HG03457 (cell line): ENCODE results near the gene SERTAD1.
"Not testable (repeated sequence)": the region's sequence is repeated elsewhere in the genome, so short reads cannot be mapped to it uniquely, and the experiment has no call there.

Source experiments
- ATAC-seq: cut with Tn5 transposase; IDR thresholded peaks from one replicate; pipeline ENCODE4 v1.9.1; 2021; ENCODE audit warnings: moderate number of reproducible peaks; ENCODE audit not compliant: unreplicated experiment

The SERTAD1 gene, protein sequence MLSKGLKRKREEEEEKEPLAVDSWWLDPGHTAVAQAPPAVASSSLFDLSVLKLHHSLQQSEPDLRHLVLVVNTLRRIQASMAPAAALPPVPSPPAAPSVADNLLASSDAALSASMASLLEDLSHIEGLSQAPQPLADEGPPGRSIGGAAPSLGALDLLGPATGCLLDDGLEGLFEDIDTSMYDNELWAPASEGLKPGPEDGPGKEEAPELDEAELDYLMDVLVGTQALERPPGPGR

DNA sequence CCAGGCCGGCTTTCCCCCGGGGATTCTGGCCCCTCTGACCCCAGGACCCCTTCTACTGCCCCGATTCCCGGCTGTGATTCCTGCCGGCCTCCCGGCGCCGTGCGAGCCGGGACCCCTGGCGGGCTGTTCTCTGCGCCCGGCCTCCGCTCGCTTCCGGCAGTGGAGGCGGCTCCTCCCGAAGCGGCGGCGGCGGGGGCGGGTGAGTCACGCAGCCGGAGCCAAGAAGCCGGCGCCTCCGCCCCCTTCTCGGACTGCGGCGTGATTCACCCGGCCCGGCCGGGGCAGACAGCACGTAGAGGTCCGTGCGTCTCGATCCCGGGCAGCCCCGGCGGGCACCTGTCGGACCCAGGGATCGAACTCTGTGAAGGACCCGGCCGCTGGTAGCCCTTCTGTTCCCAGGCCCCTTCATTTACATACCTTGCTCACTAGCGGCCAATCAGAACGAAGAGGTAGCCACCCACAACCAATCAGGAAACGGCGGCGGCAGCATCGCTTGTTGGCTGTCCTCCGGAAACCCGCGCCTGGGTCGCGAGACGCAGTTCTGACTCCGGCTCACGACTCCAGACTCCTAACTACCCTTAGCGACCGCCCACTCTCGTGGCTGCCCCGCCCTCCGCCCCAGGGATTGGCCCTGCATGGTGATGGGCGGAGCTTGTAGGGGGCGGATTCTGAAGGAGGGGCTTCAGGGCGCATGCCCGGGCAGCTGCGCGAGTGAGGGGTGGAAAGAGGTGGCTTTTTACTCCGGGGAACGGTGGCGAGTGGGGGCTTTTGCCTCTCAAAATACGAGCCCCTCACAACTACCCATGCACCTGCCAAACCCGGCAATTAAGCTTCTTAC, at the start of gene SERTAD1:
Gene SERTAD1 (minus strand): TSS at position 543 of the 838 bp plus-strand sequence. CDS start 2,446 bp downstream, outside the sequence.
- ATAC-seq: peak; percentile 65

DNA sequence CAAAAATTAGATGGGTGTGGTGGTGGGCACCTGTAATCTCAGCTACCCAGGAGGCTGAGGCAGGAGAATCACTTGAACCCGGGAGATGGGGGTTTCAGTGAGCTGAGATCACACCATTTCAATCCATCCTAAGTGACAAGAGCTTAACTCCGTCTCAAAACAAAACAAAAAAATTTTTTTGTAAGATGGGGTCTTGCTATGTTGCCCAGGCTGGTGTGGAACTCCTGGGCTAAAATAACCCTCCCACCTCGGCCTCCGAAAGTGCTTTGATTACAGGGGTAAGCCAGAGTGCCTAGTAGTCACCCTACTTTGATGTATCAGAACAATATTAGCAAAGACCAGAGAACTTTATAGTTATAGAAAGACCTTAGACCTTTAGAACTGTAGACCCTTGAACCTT, 48.9 kb upstream of the SERTAD1 start:
- ATAC-seq: no peak

DNA sequence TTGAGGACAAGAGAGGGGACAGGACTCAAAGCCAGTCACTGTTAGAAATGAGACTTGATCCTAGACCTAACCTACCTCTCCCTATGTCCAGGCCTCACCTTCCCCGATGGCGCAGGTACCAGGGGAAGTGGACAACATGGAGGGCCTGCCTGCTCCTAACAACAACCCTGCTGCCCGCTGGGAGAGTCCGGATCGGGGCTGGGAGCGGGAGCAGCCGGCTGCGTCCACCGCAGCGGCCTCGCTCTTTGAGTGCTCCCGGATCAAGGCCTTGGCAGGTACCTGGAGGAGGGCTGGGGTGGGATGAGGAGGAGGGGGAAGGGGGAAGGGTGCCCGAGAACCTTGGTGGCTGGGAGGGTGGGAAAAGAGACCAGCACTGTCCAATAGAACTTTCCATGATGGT, 46.7 kb upstream of the SERTAD1 start:
- ATAC-seq: no peak

DNA sequence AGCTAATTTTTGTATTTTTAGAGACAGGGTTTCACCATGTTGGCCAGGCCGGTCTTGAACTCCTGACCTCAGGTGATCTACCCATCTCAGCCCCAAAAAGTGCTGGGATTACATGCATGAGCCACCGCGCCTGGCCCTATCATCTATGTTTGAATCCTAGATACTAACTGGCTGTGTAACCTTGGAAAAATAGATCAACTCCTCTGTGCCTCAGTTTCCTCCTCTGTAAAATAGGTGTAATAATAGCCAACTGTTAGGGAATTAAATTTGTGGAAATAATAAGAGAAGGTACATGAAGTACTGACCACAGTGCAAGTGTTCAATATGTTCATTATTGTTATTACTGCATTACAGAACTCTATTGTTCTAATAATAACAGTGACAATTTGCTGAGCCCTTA, 45.3 kb upstream of the SERTAD1 start:
- no peak for ATAC-seq

DNA sequence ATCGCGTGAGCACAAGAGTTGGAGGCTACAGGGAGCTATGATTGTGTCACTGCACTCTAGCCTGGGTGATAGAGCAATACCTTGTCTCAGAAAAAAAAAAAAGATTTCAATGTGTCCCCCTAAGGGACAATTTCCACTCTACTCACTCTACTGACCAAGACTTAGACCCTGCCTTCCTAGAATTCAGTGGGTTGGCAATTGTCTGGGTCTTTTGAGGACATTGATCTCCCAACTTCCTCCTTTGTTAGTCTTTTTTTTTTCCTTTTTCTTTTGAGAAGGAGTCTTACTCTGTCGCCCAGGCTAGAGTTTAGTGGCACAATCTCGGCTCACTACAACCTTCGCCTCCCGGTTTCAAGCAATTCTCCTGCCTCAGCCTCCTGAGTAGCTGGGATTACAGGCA, 43.2 kb upstream of the SERTAD1 start:
- ATAC-seq: no peak

DNA sequence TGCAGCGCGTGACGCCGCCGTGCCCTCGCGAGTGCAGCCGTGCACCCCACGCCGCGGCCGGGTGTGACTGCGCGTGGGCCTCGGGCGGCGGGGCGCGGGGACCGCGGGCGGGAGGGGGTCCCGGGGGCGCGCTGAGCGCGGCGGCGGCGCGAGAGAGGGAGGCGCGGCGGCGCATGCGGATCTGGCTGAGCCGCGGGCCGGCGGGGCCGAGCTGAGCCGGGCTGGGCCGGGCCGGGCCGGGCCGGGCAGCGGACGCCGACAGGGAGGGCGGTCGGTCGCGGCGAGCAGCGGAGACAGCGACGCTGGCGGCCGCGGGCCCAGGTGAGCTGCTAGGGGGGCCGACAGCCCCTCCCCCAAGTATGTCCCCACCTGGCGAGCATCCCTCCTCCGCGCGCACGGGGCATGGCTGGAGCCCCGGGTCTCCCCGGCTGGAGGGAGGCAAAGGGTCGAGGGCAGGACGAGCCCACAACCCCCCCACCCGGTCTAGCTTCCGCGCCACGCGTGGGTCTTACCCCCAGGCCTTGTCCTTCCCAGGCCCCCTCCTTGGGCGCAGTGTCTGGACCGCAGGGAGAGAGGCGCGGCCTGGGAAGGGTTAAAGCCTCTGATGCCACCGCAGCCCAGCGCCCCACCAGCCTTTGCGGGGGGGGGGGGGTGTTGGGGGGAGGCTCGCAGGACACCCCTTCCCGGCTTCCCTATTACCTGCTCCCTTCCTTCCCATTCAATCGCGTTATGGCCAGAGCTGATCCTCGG, 41.4 kb upstream of the SERTAD1 start, which contains the start of gene SPTBN4:
Gene SPTBN4 (plus strand): TSS at position 17 of the 750 bp plus-strand sequence. CDS start 5,621 bp downstream, outside the sequence.
- no peak for ATAC-seq

DNA sequence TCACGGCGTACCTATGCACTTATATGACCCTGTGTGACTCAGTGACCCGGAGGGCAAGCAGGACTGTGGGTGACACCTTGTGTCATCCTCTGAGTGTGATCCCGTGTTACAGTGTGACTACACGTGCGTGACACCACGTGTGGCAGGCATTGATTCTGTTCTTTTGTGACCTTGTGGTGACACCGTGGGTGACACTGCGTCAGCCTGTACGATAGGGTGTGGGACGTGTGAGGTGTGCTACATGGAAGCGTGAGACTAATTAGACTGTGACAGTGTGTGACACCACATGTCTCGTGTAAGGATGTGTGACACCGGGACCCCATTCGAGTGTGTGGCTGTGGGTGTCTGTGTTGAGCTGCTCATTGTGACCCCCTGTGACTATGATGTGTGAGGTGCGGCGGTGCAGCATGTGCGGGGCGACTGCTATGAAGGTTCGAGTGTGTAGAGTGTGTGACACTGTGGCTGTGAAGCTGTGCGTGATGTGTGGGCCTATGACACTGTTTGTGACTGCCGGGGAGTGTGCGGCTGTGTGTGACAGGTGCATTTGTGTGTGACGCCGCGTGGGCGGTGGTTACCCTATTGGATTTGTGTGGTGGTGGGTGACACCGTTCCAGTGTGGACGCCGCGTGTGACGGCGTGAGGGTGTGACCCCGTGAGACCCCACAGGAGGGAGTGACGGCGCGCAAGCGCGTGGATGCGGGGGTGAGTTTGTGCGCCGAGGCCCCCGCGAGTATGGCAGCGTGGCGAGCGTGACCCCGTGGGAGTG, 40.6 kb upstream of the SERTAD1 start:
- peak; percentile 28 for ATAC-seq

DNA sequence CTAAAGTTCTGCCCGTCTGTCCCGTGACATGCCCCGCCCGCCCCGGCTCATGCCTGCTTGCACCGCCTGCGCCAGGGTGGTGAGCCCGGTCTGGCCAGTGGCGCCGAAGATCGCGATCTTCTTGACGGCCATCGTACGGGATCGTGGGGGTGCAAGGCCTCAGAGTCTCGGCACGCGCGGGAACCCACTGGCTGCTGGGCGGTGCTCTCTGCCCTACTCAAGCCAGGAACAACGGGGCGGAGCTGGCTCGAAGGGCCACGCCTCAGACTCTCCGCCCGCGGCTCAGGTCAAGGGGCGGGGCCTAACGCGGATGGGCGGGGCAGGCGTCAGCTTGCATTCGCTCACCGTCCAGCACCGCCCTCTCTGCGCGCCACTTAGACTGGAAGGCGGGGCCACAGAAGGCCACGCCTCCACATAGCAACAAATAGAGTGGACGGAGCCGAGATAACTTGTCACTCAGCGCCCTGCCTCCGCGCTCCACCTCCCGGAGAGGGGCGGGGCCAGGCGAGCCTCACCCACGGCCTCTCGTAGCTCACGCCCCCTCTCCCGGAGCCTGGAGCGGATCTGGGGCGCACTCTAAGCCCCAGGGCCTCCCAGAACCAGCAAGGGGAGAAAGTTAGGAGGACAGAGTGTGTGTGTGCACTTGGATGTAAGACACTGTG, 39.9 kb upstream of the SERTAD1 start, which contains the start of gene BLVRB:
Gene BLVRB (minus strand): TSS at position 189 of the 662 bp plus-strand sequence. CDS start 57 bp downstream, at position 132.
- ATAC-seq: peak; percentile 73

DNA sequence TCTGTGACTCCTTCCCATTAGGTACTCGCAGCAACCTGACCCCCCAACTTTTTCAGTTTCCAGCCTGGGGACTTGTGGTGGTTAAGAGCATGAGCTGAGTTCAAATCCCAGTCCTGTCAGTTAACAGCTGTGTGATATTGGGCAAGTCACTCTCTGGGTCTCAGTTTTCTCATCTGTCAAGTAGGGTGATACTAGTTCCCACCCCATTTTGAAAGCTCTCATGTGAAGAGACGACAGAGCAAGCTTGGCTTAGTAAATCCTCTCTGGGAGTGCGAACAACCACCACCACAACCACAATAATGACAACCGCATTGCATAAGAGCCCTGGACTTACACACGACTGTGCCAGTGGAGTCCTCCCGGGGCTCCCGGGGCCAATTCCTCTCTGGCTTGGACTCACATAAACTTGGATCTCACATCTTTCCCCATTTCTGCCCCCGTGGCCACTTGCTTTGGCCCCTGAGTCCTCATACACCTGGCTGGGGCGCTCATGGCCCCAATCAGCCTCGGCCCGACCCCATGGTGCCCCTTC, 39.3 kb upstream of the SERTAD1 start:
- ATAC-seq: peak; percentile 21

DNA sequence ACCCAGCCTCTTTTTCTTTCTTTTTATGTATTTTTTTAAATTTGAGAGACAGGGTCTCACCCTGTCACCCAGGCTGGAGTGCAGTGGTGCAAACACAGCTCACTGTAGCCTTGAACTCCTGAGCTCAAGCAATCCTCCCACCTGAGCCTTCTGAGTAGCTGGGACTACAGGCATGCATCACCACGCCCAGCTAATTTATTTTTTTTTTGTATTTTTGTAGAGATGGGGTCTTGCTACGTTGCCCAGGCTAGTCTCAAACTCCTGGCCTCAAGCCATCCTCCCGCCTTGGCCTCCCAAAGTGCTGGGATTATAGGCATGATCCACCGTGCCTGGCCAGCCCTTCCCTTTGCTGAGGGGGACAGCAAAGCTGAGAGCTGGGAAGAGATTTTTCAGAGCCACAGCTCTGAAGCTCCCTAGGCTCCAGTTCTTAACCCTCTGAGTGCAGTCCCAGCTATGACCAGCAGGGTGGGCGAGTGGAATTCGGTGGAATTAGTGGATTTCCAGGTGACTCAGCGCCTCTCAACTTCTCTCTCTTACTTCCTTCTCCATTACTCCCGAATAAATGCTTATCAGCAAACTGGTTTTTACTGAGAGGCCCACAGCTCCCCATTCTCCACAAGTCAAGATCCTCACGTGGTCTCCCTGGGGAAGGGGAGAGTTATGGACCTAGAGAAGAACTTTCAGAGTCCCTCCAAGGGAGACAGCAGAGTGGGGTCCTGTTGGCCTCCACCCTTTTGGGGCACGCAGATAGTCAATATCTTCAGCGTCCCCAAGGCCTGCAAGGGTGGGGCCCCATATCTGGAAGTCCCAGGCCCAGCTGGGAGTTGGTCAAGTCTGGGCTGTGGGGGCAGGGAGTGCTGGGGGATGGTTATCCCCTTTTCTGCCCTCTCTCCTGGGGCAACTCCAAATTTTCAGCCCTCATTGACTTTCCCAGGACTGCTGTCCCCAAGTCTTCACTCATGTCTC, 38.5 kb upstream of the SERTAD1 start:
- no peak for ATAC-seq

DNA sequence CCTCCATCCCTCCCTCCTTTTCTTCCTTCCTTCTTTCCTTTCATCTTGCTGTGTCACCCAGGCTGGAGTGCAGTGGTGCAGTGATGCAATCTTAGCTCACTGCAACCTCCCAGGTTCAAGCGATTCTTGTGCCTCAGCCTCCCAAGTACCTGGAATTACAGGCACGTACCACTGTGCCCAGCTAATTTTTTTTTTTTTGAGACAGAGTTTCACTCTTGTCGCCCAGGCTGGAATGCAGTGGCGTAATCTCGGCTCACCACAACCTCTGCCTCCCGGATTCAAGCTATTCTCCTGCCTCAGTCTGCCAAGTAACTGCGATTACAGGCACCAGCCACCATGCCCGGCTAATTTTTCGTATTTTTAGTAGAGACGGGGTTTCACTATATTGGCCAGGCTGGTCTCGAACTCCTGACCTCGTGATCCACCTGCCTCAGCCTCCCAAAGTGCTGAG, 37.8 kb upstream of the SERTAD1 start:
- ATAC-seq: not testable (repeated sequence)

DNA sequence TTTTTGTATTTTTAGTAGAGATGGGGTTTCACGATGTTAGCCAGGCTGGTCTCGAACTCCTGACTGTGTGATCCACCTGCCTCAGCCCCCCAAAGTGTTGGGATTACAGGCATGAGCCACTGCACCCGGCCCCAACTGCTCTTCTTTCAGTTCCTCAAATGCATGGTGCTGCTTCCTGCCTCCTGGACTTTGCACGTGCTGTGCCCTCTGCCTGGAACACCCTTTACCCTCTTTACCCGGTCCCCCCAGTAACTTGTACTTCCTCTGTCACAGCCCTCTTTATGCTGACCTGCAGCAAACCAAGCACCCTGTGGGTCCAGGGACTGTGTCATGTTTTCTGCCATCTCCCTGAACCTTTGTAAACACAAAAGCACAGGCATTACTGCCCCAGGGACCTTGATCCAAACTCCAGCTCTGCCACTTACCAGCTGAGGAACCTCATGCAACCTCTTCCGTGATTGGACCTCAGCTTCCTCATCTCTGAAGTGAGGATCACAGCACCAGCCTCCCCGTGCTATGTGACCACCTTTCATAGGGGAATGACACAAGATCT, 36.0 kb upstream of the SERTAD1 start:
- no peak for ATAC-seq

DNA sequence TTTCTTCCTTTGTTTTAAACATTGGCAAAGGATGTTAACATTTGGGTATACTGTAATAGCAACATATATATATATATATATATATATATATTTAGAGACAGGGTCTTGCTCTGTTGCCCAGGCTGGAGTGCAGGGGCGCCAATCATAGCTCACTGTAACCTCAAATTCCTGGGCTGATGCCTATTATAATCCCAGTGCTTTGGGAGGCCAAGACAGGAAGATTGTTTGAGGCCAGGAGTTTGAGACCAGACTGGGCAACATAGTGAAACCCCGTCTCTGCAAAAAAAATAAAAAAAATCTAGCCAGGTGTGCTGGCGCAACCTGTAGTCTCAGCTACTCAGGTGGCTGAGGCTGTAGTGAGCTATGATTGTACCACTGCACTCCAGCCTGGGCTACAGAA, 34.4 kb upstream of the SERTAD1 start:
- ATAC-seq: no peak

DNA sequence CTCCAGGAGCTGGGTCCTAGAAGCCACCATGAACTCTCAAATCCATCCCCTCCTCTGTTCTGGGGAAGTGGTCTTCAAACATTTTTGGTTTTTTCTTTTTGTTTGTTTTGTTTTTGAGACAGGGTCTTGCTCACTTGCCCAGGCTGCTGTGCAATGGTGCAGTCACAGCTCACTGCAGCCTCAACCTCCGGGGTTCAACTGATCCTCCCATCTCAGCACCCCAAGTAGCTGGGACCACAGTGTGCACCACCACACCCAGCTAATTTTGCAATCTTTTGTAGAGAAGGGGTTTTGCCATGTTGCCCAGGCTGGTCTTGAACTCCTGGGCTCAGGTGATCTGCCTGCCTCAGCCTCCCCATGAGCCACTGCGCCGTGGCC, 32.8 kb upstream of the SERTAD1 start:
- no peak for ATAC-seq

DNA sequence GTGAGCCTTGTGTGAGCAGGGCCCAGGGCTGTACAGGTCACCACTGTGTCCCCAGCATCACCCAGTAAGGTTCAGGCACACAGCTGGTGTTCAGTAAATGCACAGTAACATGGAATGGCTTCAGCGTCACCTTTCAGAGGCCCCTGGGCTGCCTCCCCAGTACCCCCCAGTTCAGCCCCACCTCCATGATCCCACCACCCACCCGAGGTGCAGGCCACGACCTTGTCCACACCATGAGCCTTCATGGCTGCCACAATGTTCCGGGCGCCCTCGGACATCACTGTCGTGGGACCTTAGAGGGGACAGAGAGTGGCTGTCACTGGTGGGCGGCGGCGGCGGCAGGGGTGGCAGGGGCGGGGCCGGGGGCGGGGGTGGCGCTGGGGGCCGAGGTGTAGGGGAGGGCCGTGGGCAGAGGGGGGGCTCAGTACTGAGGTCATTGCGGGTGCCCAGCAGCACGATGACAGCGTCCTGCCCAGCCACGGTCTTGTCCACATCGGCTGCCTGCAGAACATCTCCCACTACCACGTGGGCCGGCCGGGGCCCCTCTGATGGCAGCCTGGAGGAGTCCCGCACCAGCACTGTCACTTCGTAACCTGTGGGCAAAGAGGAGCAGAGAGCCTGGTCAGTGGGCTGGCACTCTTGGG, 32.3 kb upstream of the SERTAD1 start:
- no peak for ATAC-seq

DNA sequence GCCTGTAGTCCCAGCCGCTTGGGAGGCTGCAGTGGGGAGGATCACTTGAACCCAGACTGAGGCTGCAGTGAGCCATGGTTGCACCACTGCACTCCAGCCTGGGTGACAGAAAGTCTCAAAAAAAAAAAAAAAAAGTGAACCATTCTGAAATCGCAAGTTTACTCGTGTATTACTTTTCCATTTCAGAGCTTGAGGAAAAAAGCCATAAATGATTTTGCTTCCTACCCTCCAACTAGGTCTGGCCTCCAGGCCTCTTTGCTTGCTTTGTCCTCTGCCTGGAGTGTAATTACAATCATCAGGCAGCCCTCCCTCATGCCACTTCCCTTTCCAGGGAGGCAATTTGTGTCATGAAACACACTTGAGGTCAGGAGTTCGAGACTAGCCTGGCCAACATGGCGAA, 31.3 kb upstream of the SERTAD1 start:
- ATAC-seq: no peak

DNA sequence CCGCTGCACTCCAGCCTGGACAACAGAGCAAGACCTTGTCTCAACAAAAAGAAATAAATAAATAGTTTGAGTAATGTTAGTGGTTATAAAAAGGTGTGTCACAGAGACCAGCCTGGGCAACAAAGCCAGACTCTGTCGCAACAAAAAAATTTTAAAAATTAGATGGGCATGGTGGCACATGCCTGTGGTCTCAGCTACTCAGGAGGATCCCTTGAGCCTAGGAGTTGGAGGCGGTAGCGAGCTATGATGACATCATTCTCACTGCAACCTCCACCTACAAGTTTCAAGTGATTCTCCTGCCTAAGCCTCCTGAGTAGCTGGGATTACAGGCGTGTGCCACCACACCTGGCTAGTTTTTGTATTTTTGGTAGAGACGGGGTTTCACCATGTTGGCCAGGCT, 28.2 kb upstream of the SERTAD1 start:
- not testable (repeated sequence) for ATAC-seq
